Stimulated activated CD8-positive, alpha-beta memory T cell treated with anti-CD3 and anti-CD28 coated beads, Interleukin-4, amount 100 ng/mL, for 1 hour (primary cell): Measurements from ENCODE around the gene TMEM59.
"Not testable (repeated sequence)": the region's sequence is repeated elsewhere in the genome, so short reads cannot be mapped to it uniquely, and the experiment has no call there.

Experiments used
- DNase-seq, 2 donors: peaks; one replicate each; pipeline ENCODE4 v3.0.0-alpha.2; 2020; ENCODE audit warnings: low read depth in 2 of 2, low spot score in 1 of 2

The TMEM59 gene

GRCh38 chr1:54013393-54014008 lies 39.5 kb downstream of the TMEM59 start:
- no peak for DNase-seq

- DNase-seq: no peak
Measured at GRCh38 chr1:54012863-54013262, 40.1 kb downstream of the TMEM59 start.

GRCh38 chr1:54012008-54012325 lies 41.0 kb downstream of the TMEM59 start:
- no peak for DNase-seq

- no peak for DNase-seq
Measured at GRCh38 chr1:54011316-54012007, 41.5 kb downstream of the TMEM59 start.

GRCh38 chr1:54010415-54011117 lies 42.4 kb downstream of the TMEM59 start:
- no peak for DNase-seq

- no peak for DNase-seq
Measured at GRCh38 chr1:54009406-54009805, 43.6 kb downstream of the TMEM59 start.

- no peak for DNase-seq
Measured at GRCh38 chr1:54008876-54009275, 44.1 kb downstream of the TMEM59 start.

- no peak for DNase-seq
Measured at GRCh38 chr1:54007613-54008012, 45.4 kb downstream of the TMEM59 start.

GRCh38 chr1:54006508-54006907 lies 46.5 kb downstream of the TMEM59 start:
- DNase-seq: no peak

GRCh38 chr1:54004481-54005049 lies 48.4 kb downstream of the TMEM59 start:
- DNase-seq: no peak

GRCh38 chr1:54003750-54004480 lies 49.1 kb downstream of the TMEM59 start:
- not testable (repeated sequence) for DNase-seq

- no peak for DNase-seq
Measured at GRCh38 chr1:54003249-54003646, 49.8 kb downstream of the TMEM59 start.

GRCh38 chr1:54002544-54003248 lies 50.3 kb downstream of the TMEM59 start:
- DNase-seq: no peak

- no peak for DNase-seq
Measured at GRCh38 chr1:54001591-54001990, 51.4 kb downstream of the TMEM59 start.

GRCh38 chr1:53999920-54000319 lies 53.1 kb downstream of the TMEM59 start:
- no peak for DNase-seq

GRCh38 chr1:53998223-53998622 lies 54.8 kb downstream of the TMEM59 start:
- no peak for DNase-seq

GRCh38 chr1:53995683-53996082 lies 57.3 kb downstream of the TMEM59 start:
- no peak for DNase-seq

GRCh38 chr1:53994516-53994915 lies 58.5 kb downstream of the TMEM59 start:
- not testable (repeated sequence) for DNase-seq

- no peak for DNase-seq
Measured at GRCh38 chr1:53992085-53992874, 60.7 kb downstream of the TMEM59 start.

GRCh38 chr1:53987880-53988279 lies 65.1 kb downstream of the TMEM59 start:
- no peak for DNase-seq
